Measurements from ENCODE around the gene PCDHGC3. TPM values are rescaled to one million over a fixed set of nuclear protein-coding genes. Genes with fewer than 3 reads are reported as not detected.

PCDHGC3 gene
- total and polyA plus RNA-seq, 2 experiments from 2014 or later: 12.9 to 13.8 TPM

DNA sequence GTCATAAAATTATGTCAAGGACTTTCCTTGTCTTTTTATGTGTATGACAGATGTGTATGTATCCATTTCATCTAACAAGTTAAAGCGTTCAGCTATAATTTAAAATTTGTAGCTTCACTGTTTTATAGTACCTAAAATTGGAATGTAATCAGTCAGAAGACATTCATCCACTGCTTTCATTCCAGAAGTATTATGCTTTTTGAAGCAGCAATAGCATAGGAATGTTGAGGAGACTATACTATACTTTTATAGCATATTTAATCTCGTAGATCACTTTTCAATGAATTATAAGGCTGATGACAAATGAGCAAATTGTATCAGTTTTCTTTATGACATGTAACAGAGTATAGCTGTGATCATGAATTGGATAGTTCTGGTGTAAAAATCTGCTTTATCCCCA, 38.5 kb upstream of the PCDHGC3 start:
- no peaks in the 10 kb centered on the region for H3K79me2 ChIP-seq (replicated peaks; ENCODE audit: insufficient read depth)
- no peak for DNase-seq (ENCODE audit: low spot score)
- Mint-ChIP-seq H3K27ac (no peak overlapping the region), H3K4me3 (no peak overlapping the region), H3K27me3 (ENCODE audit: insufficient read depth, low read depth, poor library complexity) (no peaks in the 10 kb centered on the region), H3K36me3 (ENCODE audit: low read depth) (peaks cover 30% of the 10 kb centered on the region), H3K4me1 (peaks cover 9% of the 10 kb centered on the region), H3K9me3 (peaks cover 33% of the 10 kb centered on the region)
- H4K20me1 ChIP-seq (replicated peaks; ENCODE audit: insufficient read depth): no peaks in the 10 kb centered on the region; the same call in 1 of the 2 replicates
- no peaks in the 10 kb centered on the region for H3K36me3 ChIP-seq (ENCODE audit: insufficient read depth)
- H3K4me3 ChIP-seq: no peak overlapping the region
- H3K4me1 ChIP-seq (ENCODE audit: insufficient read depth): peaks cover 10% of the 10 kb centered on the region
- no peak overlapping the region for H3K4me2 ChIP-seq
- H3K27ac ChIP-seq (ENCODE audit: low read depth): no peak overlapping the region
- H3F3A ChIP-seq (replicated peaks; ENCODE audit: low read depth): no peaks in the 10 kb centered on the region
- ATAC-seq: no peak
- no peaks in the 10 kb centered on the region for H3K27me3 ChIP-seq (ENCODE audit: insufficient read depth)
- H2AFZ ChIP-seq: no peak overlapping the region
- TF ChIP-seq NANOG (IDR thresholded peaks at IDR 0.05; ENCODE audit: borderline replicate concordance) (no peak), EZH2phosphoT487 (IDR thresholded peaks at IDR 0.05; ENCODE audit: unreplicated experiment) (no peak), ETS1 (IDR thresholded peaks at IDR 0.05) (no peak), CREB1 (CRISPR knock-in tag; IDR thresholded peaks at IDR 0.05; ENCODE audit: low read depth) (no peak), EZH2 (IDR thresholded peaks at IDR 0.05; ENCODE audit: low read depth, unreplicated experiment) (no peak)
- H3K9me2 ChIP-seq (ENCODE audit: insufficient read depth): no peaks in the 10 kb centered on the region

- peaks cover 12% of the 10 kb centered on the region; the same call in 1 of the 3 replicates for H3K9me3 Mint-ChIP-seq
- Histone ChIP-seq H3K4me1 (ENCODE audit: insufficient read depth) (peaks cover 10% of the 10 kb centered on the region), H3K4me2 (no peak overlapping the region; the same call in 1 of the 2 replicates), H3K36me3 (ENCODE audit: insufficient read depth) (no peaks in the 10 kb centered on the region), H3K27ac (ENCODE audit: low read depth) (no peak overlapping the region), H4K20me1 (replicated peaks; ENCODE audit: insufficient read depth) (no peaks in the 10 kb centered on the region; the same call in 1 of the 2 replicates), H3K27me3 (ENCODE audit: insufficient read depth) (no peaks in the 10 kb centered on the region), H2AFZ (no peak overlapping the region), H3K79me2 (replicated peaks; ENCODE audit: insufficient read depth) (no peaks in the 10 kb centered on the region), H3K4me3 (no peak overlapping the region), H3F3A (replicated peaks; ENCODE audit: low read depth) (no peaks in the 10 kb centered on the region), H3K9me2 (ENCODE audit: insufficient read depth) (no peaks in the 10 kb centered on the region)
- H3K36me3 Mint-ChIP-seq (ENCODE audit: low read depth): peaks cover 14% of the 10 kb centered on the region
- H3K27me3 Mint-ChIP-seq (ENCODE audit: insufficient read depth, low read depth, poor library complexity): no peaks in the 10 kb centered on the region
- H3K4me1 Mint-ChIP-seq: peaks cover 9% of the 10 kb centered on the region
- TF ChIP-seq CTCF (conservative IDR thresholded peaks at IDR 0.05; ENCODE audit: low read depth in 2 of 2): 0 out of 4 replicates have a peak, but pooled peaks of 1 of the 2 experiments have one; percentile 12
- no peak for TF ChIP-seq ETS1 (IDR thresholded peaks at IDR 0.05)
- no peak for TF ChIP-seq JUNB (IDR thresholded peaks at IDR 0.05; ENCODE audit: unreplicated experiment)
- H3K27ac Mint-ChIP-seq: no peak overlapping the region
- DNase-seq (ENCODE audit: low spot score) (peak; percentile 29), ATAC-seq (peak; percentile 59)
- H3K4me3 Mint-ChIP-seq: no peak overlapping the region
Measured at GRCh38 chr5:141439411-141440141, 36.2 kb upstream of the PCDHGC3 start.
